GOT3 (cell line): ENCODE measurements around the gene SPINT2.

ENCODE experiments used
- DNase-seq: peaks from one replicate; lab custom pipeline; 2025; ENCODE audit warnings: mixed read lengths; lab: John Stamatoyannopoulos, UW

The SPINT2 gene

GRCh38 chr19:38267761-38268483 is 3.5 kb downstream of the SPINT2 start:
- DNase-seq = no peak

- no peak for DNase-seq
These were observed 4.2 kb downstream of the SPINT2 start for GRCh38 chr19:38268539-38268938.

GRCh38 chr19:38270587-38271167 is 6.3 kb downstream of the SPINT2 start:
- no peak for DNase-seq

- no peak for DNase-seq
These were observed 9.1 kb downstream of the SPINT2 start for GRCh38 chr19:38273499-38273898.

- no peak for DNase-seq
These were observed 10.4 kb downstream of the SPINT2 start for GRCh38 chr19:38274739-38275138.

GRCh38 chr19:38276942-38277517 is 12.7 kb downstream of the SPINT2 start:
- no peak for DNase-seq

GRCh38 chr19:38277549-38277948 is 13.2 kb downstream of the SPINT2 start:
- no peak for DNase-seq

GRCh38 chr19:38277969-38278680 is 13.8 kb downstream of the SPINT2 start:
- DNase-seq = no peak

GRCh38 chr19:38278751-38279150 is 14.4 kb downstream of the SPINT2 start:
- DNase-seq = no peak

GRCh38 chr19:38280030-38280921 is 15.9 kb downstream of the SPINT2 start:
- no peak for DNase-seq

- no peak for DNase-seq
These were observed 17.6 kb downstream of the SPINT2 start for GRCh38 chr19:38281811-38282566.

GRCh38 chr19:38283271-38283670 is 18.9 kb downstream of the SPINT2 start:
- no peak for DNase-seq

GRCh38 chr19:38284422-38284821 is 20.0 kb downstream of the SPINT2 start:
- no peak for DNase-seq

- DNase-seq = no peak
These were observed 21.2 kb downstream of the SPINT2 start for GRCh38 chr19:38285567-38285966.

GRCh38 chr19:38287604-38288003 is 23.2 kb downstream of the SPINT2 start:
- DNase-seq = no peak

GRCh38 chr19:38288123-38288855 is 23.9 kb downstream of the SPINT2 start:
- no peak for DNase-seq

- DNase-seq = no peak
These were observed 25.6 kb downstream of the SPINT2 start for GRCh38 chr19:38289955-38290354.

GRCh38 chr19:38290631-38291147 is 26.3 kb downstream of the SPINT2 start:
- no peak for DNase-seq

- no peak for DNase-seq
These were observed 27.5 kb downstream of the SPINT2 start for GRCh38 chr19:38291855-38292254.

- no peak for DNase-seq
These were observed 28.9 kb downstream of the SPINT2 start for GRCh38 chr19:38293281-38293680.
